K562 (cell line): ENCODE measurements around the gene SLC6A9. TPM values are rescaled to one million over a fixed set of nuclear protein-coding genes. Genes with fewer than 3 reads are reported as not detected.
A peak's percentile ranks its signal among the peaks of the same experiment; 100 is the strongest.

ENCODE experiments used
- BCOR ChIP-seq: fragments of 450-650 bp; IDR thresholded peaks from 2 replicates; pipeline ENCODE4 v1.6.1; 2016
- BHLHE40 ChIP-seq: IDR thresholded peaks from 2 replicates; pipeline ENCODE4 v1.6.1; 2011; ENCODE audit warnings: low read length, improper control_type of control experiment
- GABPB1 ChIP-seq: sonication (generic); formaldehyde crosslinking; IDR thresholded peaks from 2 replicates; pipeline ENCODE4 v1.8.0; 2022; ENCODE audit warnings: mild to moderate bottlenecking, missing genetic modification reagents
- HNRNPUL1 ChIP-seq: fragments of 200-400 bp; formaldehyde crosslinking; IDR thresholded peaks from 2 replicates; pipeline ENCODE4 v1.6.1; 2017; ENCODE audit warnings: low read length
- HOXB6 ChIP-seq: fragments of 250-450 bp; sonication (Bioruptor Pico); IDR thresholded peaks from 2 replicates; pipeline ENCODE4 v1.5.1; 2022; ENCODE audit warnings: mild to moderate bottlenecking, borderline replicate concordance
- KLF1 ChIP-seq: fragments of 450-650 bp; IDR thresholded peaks from 2 replicates; pipeline ENCODE4 v1.6.1; 2016; ENCODE audit warnings: missing genetic modification characterization, missing compliant biosample characterization
- KLF16 ChIP-seq: IDR thresholded peaks from 2 replicates; pipeline ENCODE4 v1.6.1; 2016; ENCODE audit warnings: antibody characterized with exemption
- MTA3 ChIP-seq: fragments of 450-650 bp; formaldehyde crosslinking; IDR thresholded peaks from 2 replicates; pipeline ENCODE4 v1.6.1; 2017; ENCODE audit warnings: mild to moderate bottlenecking, borderline replicate concordance
- PREB ChIP-seq: sonication (generic); formaldehyde crosslinking; IDR thresholded peaks from 2 replicates; pipeline ENCODE4 v1.8.1; 2023; ENCODE audit warnings: mild to moderate bottlenecking, missing genetic modification reagents
- PRPF4 ChIP-seq: fragments of 200-400 bp; formaldehyde crosslinking; IDR thresholded peaks from one replicate; pipeline ENCODE4 v1.6.1; 2017; ENCODE audit warnings: low read length, low read depth, mild to moderate bottlenecking; ENCODE audit not compliant: insufficient read depth, poor library complexity, severe bottlenecking
- PTBP1 ChIP-seq: fragments of 200-400 bp; formaldehyde crosslinking; IDR thresholded peaks from 2 replicates; pipeline ENCODE4 v1.6.1; 2017; ENCODE audit warnings: low read depth, low read length
- RAD51 ChIP-seq: fragments of 450-650 bp; IDR thresholded peaks from 2 replicates; pipeline ENCODE4 v1.7.1; 2016; ENCODE audit warnings: low read depth, mild to moderate bottlenecking, borderline replicate concordance
- SMAD3 ChIP-seq: fragments of 450-650 bp; formaldehyde crosslinking; conservative IDR thresholded peaks from 2 replicates; pipeline ENCODE4 v1.4.0; 2020; ENCODE audit warnings: mild to moderate bottlenecking
- TCF7L2 ChIP-seq: fragments of 150-350 bp; IDR thresholded peaks from 2 replicates; pipeline ENCODE4 v1.6.1; 2016; ENCODE audit warnings: low read depth, mild to moderate bottlenecking, low read length, moderate library complexity
- USF2 ChIP-seq: sonication (generic); formaldehyde crosslinking; IDR thresholded peaks from 2 replicates; pipeline ENCODE4 v1.5.0; 2020; ENCODE audit warnings: missing genetic modification reagents
- ZBED1 ChIP-seq: IDR thresholded peaks from 2 replicates; pipeline ENCODE4 v1.6.1; 2014
- ZFPM2 ChIP-seq: fragments of 250-450 bp; sonication (Bioruptor Pico); IDR thresholded peaks from 2 replicates; pipeline ENCODE4 v1.5.1; 2022; ENCODE audit warnings: mild to moderate bottlenecking
- ZNF212 ChIP-seq: fragments of 450-650 bp; formaldehyde crosslinking; IDR thresholded peaks from 2 replicates; pipeline ENCODE4 v1.4.0; 2020; ENCODE audit warnings: mild to moderate bottlenecking
- ZNF253 ChIP-seq: fragments of 250-450 bp; sonication (Bioruptor Pico); conservative IDR thresholded peaks from 2 replicates; pipeline ENCODE4 v1.6.1; 2021; ENCODE audit warnings: mild to moderate bottlenecking
- ZNF395 ChIP-seq: fragments of 200-800 bp; sonication (Bioruptor generic); IDR thresholded peaks from 2 replicates; pipeline ENCODE4 v1.6.1; 2017; ENCODE audit warnings: missing genetic modification characterization, missing compliant biosample characterization
- ZNF398 ChIP-seq: fragments of 250-450 bp; sonication (Bioruptor Pico); IDR thresholded peaks from 2 replicates; pipeline ENCODE4 v1.8.0; 2021; ENCODE audit warnings: moderate library complexity, mild to moderate bottlenecking, inconsistent platforms
- ZNF583 ChIP-seq: fragments of 250-450 bp; sonication (Bioruptor Pico); IDR thresholded peaks from 2 replicates; pipeline ENCODE4 v1.4.0; 2020
- polyA plus RNA-seq, 8 experiments: library from polyadenylated mRNA; depleted of rRNA in 4 of 8; stranded (reverse) in 5 of 8; unstranded in 3 of 8; fragments of >200 nt; fragmentation: Nextera tagmentation in 2 of 8; fragmentation: Illumina TruSeq in 1 of 8; extraction: Ambion mirVana in 2 of 8; extraction: Trizol in 1 of 8; gene quantifications; 2 replicates each; pipeline versions ENCODE4 v1.2.1 to v1.2.3, GENCODE V29; 2011 to 2014; ENCODE audit warnings: inconsistent platforms in 1 of 8, missing spikeins in 1 of 8
- total RNA-seq, 7 experiments: library from RNA; depleted of rRNA in 6 of 7; stranded (reverse); fragments of >200 nt in 6 of 7; fragmentation: Illumina TruSeq in 2 of 7; extraction: Trizol in 2 of 7; gene quantifications; 2 replicates each; pipeline versions ENCODE4 v1.2.1 to v1.2.3, GENCODE V29; 2011 to 2021; ENCODE audit warnings: low replicate concordance in 1 of 7
- TF ChIP-seq, protein P1 (sequence below): fragments of 450-650 bp; IDR thresholded peaks from 2 replicates; pipeline ENCODE4 v1.6.1; 2017; ENCODE audit warnings: antibody characterized with exemption

The SLC6A9 gene
- total and polyA plus RNA-seq, 9 of the 15 experiments (the other 6 are each of a cell fraction or from before 2014, with no cell fraction given) = 0.17 to 18.7 (median 2.9) TPM

DNA sequence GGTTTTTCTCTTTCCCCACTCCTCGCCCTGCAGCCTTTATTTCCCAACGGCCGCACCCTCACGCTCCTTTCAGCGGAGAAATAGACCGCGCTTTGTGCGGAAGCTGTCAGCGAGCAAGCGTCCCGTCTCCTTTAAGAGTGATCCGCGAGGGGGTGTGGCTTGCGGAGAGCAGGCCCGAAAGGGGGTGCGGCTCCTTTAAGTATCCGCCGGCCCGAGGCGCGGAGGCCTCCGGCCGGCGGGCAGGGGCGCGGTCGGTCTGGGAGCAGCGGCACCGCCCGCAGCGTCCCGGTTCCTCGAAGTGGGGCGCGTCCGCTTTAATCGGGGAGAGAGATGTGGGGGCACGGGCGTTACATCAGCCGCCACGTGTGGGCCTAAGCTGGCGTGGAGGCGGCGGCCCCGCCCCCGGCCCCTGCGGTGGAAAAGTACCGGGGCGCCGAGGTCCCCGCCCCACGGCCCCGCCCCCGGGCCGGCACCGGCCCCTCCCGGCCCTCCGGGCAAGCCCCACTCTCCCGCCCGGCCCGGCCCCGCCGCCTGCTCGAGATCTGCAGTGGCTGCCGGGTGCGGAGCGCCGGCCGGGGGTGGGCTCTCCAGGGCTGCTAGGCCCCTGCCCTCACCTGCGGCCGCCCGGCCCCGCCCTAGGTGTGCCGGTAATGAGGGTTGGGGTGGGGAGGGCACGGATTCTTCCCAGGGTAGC lies 1.2 kb downstream of the SLC6A9 start (continued):
- TF ChIP-seq ZNF395 (CRISPR knock-in tag) (peak; percentile 11; the same call in 1 of the 2 replicates), PTBP1 (0 out of 2 replicates have a peak, but pooled peaks have one; percentile 7), ZNF212 (no peak), PREB (no peak), SMAD3 (no peak), KLF1 (tag) (peak; percentile 78; the same call in 1 of the 2 replicates), PRPF4 (no peak), ZNF253 (CRISPR knock-in tag) (no peak), ZFPM2 (CRISPR knock-in tag) (no peak), BHLHE40 (peak; percentile 86), ZNF398 (CRISPR knock-in tag) (no peak), RAD51 (no peak), HOXB6 (no peak), USF2 (CRISPR knock-in tag) (no peak), BCOR (no peak), HNRNPUL1 (no peak), MTA3 (no peak; the same call in none of the 2 replicates), ZNF583 (CRISPR knock-in tag) (no peak), TCF7L2 (no peak), GABPB1 (CRISPR knock-in tag) (no peak), ZBED1 (no peak), KLF16 (no peak)
- TF ChIP-seq, protein P1, sequence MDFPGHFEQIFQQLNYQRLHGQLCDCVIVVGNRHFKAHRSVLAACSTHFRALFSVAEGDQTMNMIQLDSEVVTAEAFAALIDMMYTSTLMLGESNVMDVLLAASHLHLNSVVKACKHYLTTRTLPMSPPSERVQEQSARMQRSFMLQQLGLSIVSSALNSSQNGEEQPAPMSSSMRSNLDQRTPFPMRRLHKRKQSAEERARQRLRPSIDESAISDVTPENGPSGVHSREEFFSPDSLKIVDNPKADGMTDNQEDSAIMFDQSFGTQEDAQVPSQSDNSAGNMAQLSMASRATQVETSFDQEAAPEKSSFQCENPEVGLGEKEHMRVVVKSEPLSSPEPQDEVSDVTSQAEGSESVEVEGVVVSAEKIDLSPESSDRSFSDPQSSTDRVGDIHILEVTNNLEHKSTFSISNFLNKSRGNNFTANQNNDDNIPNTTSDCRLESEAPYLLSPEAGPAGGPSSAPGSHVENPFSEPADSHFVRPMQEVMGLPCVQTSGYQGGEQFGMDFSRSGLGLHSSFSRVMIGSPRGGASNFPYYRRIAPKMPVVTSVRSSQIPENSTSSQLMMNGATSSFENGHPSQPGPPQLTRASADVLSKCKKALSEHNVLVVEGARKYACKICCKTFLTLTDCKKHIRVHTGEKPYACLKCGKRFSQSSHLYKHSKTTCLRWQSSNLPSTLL = no peak
